ENCODE data around the gene TOX2.

The TOX2 gene

GRCh38 chr20:44068316-44069201 lies 153.9 kb downstream of the TOX2 start:
- no peak for DNase-seq

GRCh38 chr20:44069203-44070011 lies 154.8 kb downstream of the TOX2 start:
- DNase-seq = no peak

- no peak for DNase-seq
Observed at GRCh38 chr20:44070139-44070900, 155.7 kb downstream of the TOX2 start.

- no peak for DNase-seq
Observed at GRCh38 chr20:44071057-44071456, 156.4 kb downstream of the TOX2 start.

GRCh38 chr20:44071526-44072111 lies 157.0 kb downstream of the TOX2 start:
- no peak for DNase-seq

- DNase-seq = no peak
Observed at GRCh38 chr20:44072384-44072783, 157.7 kb downstream of the TOX2 start.

- DNase-seq = no peak
Observed at GRCh38 chr20:44073011-44073674, 158.5 kb downstream of the TOX2 start.

GRCh38 chr20:44073675-44074071 lies 159.0 kb downstream of the TOX2 start:
- no peak for DNase-seq

- no peak for DNase-seq
Observed at GRCh38 chr20:44074252-44075151, 159.8 kb downstream of the TOX2 start.

GRCh38 chr20:44075191-44075949 lies 160.7 kb downstream of the TOX2 start:
- no peak for DNase-seq

GRCh38 chr20:44075950-44076232 lies 161.2 kb downstream of the TOX2 start:
- no peak for DNase-seq

GRCh38 chr20:44079291-44079690 lies 164.6 kb downstream of the TOX2 start:
- DNase-seq = no peak

- DNase-seq = no peak
Observed at GRCh38 chr20:44080064-44080463, 165.4 kb downstream of the TOX2 start.

GRCh38 chr20:44080646-44081267 lies 166.1 kb downstream of the TOX2 start:
- DNase-seq = no peak

- DNase-seq = no peak
Observed at GRCh38 chr20:44081476-44081875, 166.8 kb downstream of the TOX2 start.

GRCh38 chr20:44081888-44082287 lies 167.2 kb downstream of the TOX2 start:
- no peak for DNase-seq

- no peak for DNase-seq
Observed at GRCh38 chr20:44083220-44083933, 168.7 kb downstream of the TOX2 start.

GRCh38 chr20:44084439-44084838 lies 169.8 kb downstream of the TOX2 start:
- DNase-seq = no peak

- no peak for DNase-seq
Observed at GRCh38 chr20:44084891-44085290, 170.2 kb downstream of the TOX2 start.
